ENCODE results near the gene SERTAD3. TPM values are rescaled to one million over a fixed set of nuclear protein-coding genes. Genes with fewer than 3 reads are reported as not detected.

SERTAD3 gene
- total RNA-seq, 4 donors from 2014 or later, result 15.6 to 25.2 (median 20.4) TPM

DNA sequence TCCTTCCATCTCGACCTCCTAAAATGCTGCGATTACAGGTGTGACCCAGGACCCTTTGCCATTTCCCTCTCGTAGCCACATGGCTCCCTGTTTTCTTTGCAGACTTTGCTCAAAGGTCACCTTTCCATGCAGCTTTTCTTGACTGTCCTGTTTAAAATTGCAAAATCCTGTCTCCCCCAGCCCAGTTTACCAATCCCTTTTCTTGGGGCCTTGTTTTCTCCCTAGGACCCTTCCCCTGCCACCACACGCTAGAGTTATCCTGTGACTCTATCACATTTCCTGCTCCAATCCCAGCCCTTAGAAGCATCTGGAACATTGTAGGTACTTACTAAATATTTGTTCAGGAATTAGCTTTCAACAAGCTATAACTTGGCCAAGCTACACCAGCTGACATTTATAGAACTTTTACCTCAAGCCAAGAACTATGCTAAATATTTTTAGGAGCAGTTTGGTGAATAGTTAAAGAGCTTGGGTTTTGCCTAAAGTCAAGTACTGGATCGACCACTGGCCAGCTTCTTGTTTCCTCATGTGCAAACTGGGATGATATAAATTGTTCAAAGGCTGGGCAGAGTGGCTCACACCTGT lies 9.1 kb upstream of the SERTAD3 start:
- 83 to 91% methylated on average over 5 of the region's 5 CpGs for WGBS, 2 donors
- Histone ChIP-seq H3K36me3 (peaks cover 0 to 5% of the 10 kb centered on the region in 2 donors), H3K4me1 (no peaks in the 10 kb centered on the region), H3K27me3 (no peaks in the 10 kb centered on the region), H3K4me3 (replicated peaks in 1 of 3) (no peak overlapping the region), H3K27ac (no peak overlapping the region), H3K9me3 (no peaks in the 10 kb centered on the region)
- TF ChIP-seq, protein P1, sequence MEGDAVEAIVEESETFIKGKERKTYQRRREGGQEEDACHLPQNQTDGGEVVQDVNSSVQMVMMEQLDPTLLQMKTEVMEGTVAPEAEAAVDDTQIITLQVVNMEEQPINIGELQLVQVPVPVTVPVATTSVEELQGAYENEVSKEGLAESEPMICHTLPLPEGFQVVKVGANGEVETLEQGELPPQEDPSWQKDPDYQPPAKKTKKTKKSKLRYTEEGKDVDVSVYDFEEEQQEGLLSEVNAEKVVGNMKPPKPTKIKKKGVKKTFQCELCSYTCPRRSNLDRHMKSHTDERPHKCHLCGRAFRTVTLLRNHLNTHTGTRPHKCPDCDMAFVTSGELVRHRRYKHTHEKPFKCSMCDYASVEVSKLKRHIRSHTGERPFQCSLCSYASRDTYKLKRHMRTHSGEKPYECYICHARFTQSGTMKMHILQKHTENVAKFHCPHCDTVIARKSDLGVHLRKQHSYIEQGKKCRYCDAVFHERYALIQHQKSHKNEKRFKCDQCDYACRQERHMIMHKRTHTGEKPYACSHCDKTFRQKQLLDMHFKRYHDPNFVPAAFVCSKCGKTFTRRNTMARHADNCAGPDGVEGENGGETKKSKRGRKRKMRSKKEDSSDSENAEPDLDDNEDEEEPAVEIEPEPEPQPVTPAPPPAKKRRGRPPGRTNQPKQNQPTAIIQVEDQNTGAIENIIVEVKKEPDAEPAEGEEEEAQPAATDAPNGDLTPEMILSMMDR (IDR thresholded peaks at IDR 0.05), result no peak
- TF ChIP-seq POLR2A (IDR thresholded peaks at IDR 0.05), result no peak
- DNase-seq, result no peak
- intact Hi-C loops (cut with DNase I), result no loop called here

DNA sequence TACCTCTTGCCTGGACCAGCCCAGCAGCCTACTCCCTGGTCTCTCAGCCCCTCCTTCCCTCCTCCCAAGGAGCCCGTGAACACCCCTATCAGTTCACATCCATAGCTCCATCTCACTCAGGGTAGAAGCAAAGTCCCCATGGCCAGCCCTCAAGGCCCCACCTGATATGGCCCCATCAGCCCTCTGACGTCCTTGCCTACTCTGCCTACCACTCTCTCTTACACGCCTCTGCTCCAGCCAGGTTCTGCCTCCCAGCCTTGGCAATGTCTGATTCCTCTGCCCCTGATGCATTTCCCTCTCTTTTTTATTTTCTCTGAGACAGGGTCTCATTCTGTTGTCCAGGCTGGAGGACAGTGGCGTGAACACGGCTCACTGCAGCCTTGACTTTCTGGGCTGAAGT lies 7.9 kb upstream of the SERTAD3 start:
- Histone ChIP-seq H3K4me1 (no peaks in the 10 kb centered on the region), H3K27ac (no peak overlapping the region), H3K9me3 (no peaks in the 10 kb centered on the region), H3K27me3 (no peaks in the 10 kb centered on the region), H3K36me3 (peaks cover 0 to 7% of the 10 kb centered on the region in 2 donors), H3K4me3 (replicated peaks in 1 of 3) (no peak overlapping the region)
- TF ChIP-seq, protein P1 (IDR thresholded peaks at IDR 0.05), result no peak
- TF ChIP-seq POLR2A (IDR thresholded peaks at IDR 0.05), result no peak
- intact Hi-C loops (cut with DNase I), result no loop called here
- 63 to 66% methylated on average over 5 of the region's 5 CpGs for WGBS, 2 donors
- DNase-seq, result no peak

DNA sequence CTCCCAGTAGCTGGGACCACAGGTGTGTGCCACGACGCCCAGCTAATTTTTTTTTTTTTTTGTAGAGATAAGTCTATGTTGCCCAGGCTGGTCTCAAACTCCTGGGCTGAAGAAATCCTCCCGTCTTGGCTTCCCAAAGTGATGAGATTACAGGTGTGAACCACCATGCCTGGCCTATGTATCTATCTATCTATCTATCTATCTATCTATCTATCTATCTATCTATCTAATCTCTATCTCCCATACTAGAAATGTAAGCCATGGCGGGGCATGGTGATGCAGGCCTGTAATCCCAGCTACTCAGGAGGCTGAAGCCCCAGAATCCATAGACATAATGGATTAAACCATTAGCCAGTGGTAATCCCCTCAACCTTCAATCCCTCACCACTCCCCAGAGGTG lies 6.5 kb upstream of the SERTAD3 start:
- Histone ChIP-seq H3K4me1 (peaks cover 0 to 7% of the 10 kb centered on the region in 2 donors), H3K4me3 (replicated peaks in 1 of 3) (no peak overlapping the region), H3K27me3 (no peaks in the 10 kb centered on the region), H3K9me3 (no peaks in the 10 kb centered on the region), H3K27ac (no peak overlapping the region), H3K36me3 (peaks cover 0 to 7% of the 10 kb centered on the region in 2 donors)
- DNase-seq, result no peak
- 97 to 99% methylated on average over 4 of the region's 4 CpGs for WGBS, 2 donors
- intact Hi-C loops (cut with DNase I), result no loop called here
- TF ChIP-seq POLR2A (IDR thresholded peaks at IDR 0.05), result no peak
- TF ChIP-seq, protein P1 (IDR thresholded peaks at IDR 0.05), result no peak

DNA sequence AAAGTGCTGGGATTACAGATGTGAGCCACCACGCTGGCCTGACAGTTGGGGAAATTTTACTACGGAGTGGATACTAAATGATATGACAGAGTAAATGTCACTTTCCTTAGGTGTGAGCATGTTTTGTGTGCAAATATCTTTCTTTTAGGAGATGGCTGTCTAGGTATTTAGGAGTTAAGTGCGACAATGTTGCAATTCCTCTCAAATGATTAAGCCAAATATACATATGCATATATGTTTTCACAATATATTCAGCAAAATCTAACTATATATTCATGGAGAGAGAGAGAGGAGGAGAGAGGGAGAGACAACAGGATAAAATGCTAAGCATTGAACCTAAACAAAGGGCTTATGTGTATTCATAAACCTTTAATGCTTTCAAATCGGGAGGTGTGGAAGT lies 5.4 kb upstream of the SERTAD3 start:
- H3K4me3 ChIP-seq (replicated peaks in 1 of 3), result no peak overlapping the region
- no peaks in the 10 kb centered on the region for H3K9me3 ChIP-seq
- intact Hi-C loops (cut with DNase I), result loop anchor here (10.0 kb wide), 1 partner anchor 105 kb away; the partner anchor contains the start of genes C19orf47 and PLD3
- TF ChIP-seq, protein P1 (IDR thresholded peaks at IDR 0.05), result no peak
- no peak for TF ChIP-seq POLR2A (IDR thresholded peaks at IDR 0.05)
- no peak overlapping the region for H3K27ac ChIP-seq
- H3K27me3 ChIP-seq, result no peaks in the 10 kb centered on the region
- DNase-seq, result no peak
- H3K36me3 ChIP-seq, result peaks cover 0 to 7% of the 10 kb centered on the region in 2 donors
- 91 to 94% methylated on average over 4 of the region's 4 CpGs for WGBS, 2 donors
- peaks cover 5 to 16% of the 10 kb centered on the region in 2 donors for H3K4me1 ChIP-seq

DNA sequence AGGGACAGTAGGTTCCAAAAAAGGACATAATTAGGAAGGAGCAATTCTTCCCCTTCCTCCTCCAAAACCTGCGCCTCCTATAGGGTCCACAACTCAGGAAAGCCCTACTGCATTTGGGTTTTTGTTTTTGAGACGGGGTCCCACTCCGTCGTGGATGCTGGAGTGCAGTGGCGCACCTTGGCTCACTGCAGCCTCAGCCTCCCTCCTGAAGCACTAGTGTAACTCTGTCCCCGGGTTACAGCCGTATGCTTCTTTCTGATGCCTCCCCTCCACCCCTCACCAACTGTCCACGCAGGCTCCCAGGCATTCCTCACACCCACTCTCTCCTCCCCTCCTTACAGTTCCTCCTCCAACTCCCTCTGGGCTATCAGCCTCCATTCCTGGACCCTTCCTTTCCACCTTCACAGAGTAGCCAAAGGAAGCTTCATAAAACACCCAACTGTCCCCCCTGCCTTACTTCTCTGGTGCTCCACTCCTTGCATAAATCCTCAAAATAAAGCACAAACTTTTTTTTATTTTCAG lies 2.2 kb upstream of the SERTAD3 start:
- WGBS, 2 donors, result 79 to 80% methylated on average over 8 of the region's 8 CpGs
- Histone ChIP-seq H3K36me3 (peaks cover 8 to 13% of the 10 kb centered on the region in 2 donors), H3K4me1 (peaks cover 8 to 28% of the 10 kb centered on the region in 2 donors), H3K27ac (peak overlapping the region in 2 of 3 donors; percentile 30 to 88), H3K4me3 (replicated peaks in 1 of 3) (no peak overlapping the region), H3K9me3 (no peaks in the 10 kb centered on the region), H3K27me3 (no peaks in the 10 kb centered on the region)
- TF ChIP-seq, protein P1 (IDR thresholded peaks at IDR 0.05), result no peak
- no peak for TF ChIP-seq POLR2A (IDR thresholded peaks at IDR 0.05)
- no peak for DNase-seq
- intact Hi-C loops (cut with DNase I), result loop anchor here (10.0 kb wide), 1 partner anchor 102 kb away; the partner anchor contains the start of genes C19orf47 and PLD3
